Measurements from ENCODE around the gene RHBDL3.
"Not testable (repeated sequence)": the region's sequence is repeated elsewhere in the genome, so short reads cannot be mapped to it uniquely, and the experiment has no call there.

RHBDL3 gene

DNA sequence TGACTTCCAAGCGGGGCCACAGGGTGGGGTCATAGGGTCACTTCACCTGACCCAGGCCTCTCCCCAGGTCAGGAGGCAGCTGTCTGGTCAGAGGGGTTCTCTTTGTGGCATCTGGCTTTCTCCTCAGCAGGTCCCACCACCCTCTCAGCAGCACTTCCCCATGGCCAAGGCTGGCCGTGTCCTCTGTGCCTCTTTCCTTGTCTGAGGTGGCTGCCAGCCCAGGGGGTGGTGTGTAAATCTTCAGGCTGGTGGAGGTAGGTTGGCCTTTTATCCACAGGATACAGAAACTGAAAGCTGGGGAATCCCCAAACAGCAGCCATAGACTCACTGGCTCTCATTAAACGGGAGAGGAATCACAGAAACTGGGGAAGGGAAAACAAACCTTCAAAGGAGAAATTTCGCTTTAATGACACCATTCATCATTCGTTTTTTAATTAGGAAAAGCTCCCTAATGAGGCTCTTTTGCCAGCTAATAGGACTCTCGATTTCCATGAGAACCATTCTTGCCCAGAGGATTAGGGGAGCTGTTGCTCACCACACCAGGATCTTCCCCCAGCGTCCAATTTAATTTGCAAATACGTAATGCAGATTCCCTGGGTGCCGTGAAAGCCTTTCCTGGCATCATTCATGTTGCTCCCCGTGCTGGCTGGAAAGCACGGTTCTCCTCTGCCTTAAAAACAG is 58.3 kb downstream of the RHBDL3 start:
- no peak for DNase-seq (ENCODE audit: low read depth)

DNA sequence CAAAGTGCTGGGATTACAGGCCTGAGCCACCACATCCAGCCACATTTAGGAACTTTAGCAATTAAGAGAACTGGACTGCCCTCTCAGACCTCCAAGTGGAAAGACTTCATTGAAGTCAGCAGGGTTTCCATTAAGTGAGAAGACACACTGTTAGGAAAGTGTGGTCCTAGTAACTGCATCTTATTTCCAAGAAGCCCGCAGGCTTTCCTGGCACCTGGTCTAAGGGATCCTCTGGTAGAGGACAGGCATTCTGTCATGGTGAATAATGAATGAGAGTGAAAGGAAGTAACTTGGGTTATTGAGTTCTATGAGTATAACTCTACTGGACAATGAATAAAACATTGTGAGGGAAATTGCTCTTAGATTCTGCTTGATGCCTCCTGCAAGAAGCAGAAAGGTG is 62.3 kb downstream of the RHBDL3 start:
- no peak for DNase-seq (ENCODE audit: low read depth)

GRCh38 chr17:32330147-32330546 is 64.5 kb downstream of the RHBDL3 start:
- no peak for DNase-seq (ENCODE audit: low read depth)

GRCh38 chr17:32331243-32332040 is 65.8 kb downstream of the RHBDL3 start:
- DNase-seq (ENCODE audit: low read depth) = no peak

DNA sequence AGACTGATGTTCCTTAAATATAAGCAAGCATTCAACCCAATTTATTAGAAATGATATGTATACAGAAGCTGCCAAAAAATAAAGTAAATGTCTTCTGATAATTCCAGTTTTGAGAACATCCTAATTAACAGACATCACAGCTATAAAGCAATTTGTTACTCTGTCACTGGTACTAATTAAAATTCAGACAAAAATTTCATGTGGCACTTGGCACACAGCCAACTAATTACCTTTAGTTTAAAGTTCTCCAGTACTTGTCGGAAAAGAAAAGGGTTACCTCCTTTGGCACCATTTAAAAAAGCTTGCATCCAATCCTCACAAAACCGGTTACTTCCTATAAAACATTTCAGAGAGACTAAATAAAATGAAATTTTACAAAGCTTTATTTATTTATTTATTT is 67.6 kb downstream of the RHBDL3 start:
- DNase-seq (ENCODE audit: low read depth) = no peak

- DNase-seq (ENCODE audit: low read depth) = no peak
These were observed 69.4 kb downstream of the RHBDL3 start for GRCh38 chr17:32335046-32335445.

DNA sequence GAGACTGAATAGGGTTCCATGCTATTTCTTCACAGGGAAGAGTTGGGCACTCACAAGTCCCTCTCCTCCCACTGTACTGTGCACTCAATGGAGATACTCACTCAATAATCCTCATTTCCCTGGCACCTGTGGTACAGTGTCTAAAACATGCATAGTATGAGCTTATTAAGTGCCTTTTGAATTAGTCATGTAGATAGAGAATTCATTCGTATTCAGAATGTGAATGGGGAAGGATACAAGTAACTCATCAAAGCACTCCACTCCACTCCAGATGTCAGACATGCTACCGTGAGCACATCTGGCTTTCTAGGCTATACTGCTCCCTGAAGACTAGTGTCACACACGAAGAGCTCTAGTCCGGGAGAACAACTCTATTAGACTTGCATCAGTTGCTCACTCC is 70.1 kb downstream of the RHBDL3 start:
- no peak for DNase-seq (ENCODE audit: low read depth)

GRCh38 chr17:32341141-32341856 is 75.7 kb downstream of the RHBDL3 start:
- no peak for DNase-seq (ENCODE audit: low read depth)

- DNase-seq (ENCODE audit: low read depth) = peak; percentile 69
These were observed 76.4 kb downstream of the RHBDL3 start, which contains the start of gene C17orf75 for GRCh38 chr17:32341857-32342602. TSS of gene C17orf75 (minus strand) at chr17:32342173. CDS start at chr17:32342139, 34 bp downstream.

GRCh38 chr17:32342603-32343325 is 77.1 kb downstream of the RHBDL3 start:
- DNase-seq (ENCODE audit: low read depth) = no peak

DNA sequence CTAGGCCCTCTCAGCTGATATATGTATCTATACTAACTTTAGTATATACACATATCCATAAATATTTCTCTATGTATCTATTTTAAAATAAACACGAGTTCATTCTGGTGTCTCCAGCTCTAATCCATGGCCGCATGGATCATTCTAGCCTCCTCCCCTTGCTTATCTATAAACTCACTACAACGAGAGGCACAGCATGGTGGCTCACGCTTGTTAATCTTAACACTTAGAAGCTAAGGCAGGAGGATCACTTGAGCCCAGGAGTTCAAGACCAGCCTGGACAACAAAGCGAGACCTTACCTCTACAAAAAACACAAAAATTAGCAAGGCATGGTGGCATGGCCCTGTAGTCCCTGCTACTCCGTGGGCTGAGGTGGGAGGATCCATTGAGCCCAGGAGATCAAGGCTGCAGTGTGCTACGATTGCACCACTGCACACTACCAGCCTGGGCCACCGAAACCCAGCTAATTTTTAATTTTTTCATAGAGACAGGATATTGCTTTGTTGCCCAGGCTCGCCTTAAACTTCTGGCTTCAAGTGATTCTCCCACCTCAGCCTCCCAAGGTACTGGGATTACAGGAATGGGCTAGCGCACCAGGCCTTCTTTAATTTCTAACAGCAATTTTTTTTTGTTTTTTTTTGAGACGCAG is 80.4 kb downstream of the RHBDL3 start:
- DNase-seq (ENCODE audit: low read depth) = no peak

DNA sequence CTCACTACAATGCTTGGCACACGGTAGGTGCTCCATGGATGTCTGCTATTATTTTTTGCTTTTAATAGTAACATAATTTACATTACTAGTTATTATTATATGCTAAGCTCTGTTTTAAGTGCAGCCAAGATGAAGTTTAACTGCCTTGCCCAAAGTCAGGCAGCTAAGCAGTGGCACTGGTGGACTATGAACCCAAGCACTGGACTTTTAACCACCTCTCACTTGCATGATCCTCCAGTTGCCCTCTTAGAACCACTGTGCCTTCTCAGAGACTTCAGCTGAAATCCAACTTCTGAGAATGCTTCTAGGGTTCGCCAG is 82.8 kb downstream of the RHBDL3 start:
- DNase-seq (ENCODE audit: low read depth) = no peak

GRCh38 chr17:32349503-32349853 is 83.8 kb downstream of the RHBDL3 start:
- no peak for DNase-seq (ENCODE audit: low read depth)

DNA sequence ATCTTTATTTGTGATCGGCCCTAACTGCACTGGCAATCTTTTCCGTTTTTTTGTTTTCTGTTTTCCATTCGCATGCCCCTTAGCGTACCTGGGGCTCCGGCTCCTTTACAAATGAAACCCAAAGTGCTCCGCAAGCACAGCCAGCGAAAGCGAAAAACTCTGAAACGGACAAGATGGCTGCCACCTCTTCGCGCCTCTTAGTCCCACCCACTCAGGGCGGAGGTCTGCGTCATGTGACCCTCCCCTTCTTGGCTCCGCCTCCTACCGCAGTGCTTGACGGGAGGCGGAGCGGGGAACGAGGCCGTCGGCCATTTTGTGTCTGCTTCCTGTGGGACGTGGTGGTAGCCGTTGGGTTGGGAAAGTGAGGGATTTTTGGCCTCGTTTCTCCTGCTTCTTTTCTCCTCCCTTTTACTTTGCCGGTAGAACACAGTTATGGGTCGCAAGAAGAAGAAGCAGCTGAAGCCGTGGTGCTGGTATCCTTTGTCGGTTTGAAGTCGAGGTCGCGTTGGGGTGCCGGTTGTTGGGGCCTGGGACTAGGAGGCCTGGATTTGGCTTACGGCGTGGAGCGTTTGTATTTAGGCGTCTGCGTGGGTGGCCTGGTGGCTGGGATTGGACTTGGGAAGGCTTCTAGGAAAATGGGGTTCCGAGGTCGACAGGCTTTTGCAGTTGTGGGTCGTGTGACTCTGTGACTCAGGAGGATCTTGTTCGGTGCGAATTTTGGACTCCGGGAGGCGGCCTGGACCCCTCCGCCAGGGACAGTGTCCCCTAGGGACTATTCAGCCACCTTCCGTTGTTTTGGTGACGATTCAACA is 84.4 kb downstream of the RHBDL3 start, which contains the start of gene ZNF207:
ZNF207 (plus strand) TSS at position 304 of the 812 bp plus-strand sequence; CDS start at position 433, 129 bp downstream.
- DNase-seq (ENCODE audit: low read depth) = peak; percentile 88

DNA sequence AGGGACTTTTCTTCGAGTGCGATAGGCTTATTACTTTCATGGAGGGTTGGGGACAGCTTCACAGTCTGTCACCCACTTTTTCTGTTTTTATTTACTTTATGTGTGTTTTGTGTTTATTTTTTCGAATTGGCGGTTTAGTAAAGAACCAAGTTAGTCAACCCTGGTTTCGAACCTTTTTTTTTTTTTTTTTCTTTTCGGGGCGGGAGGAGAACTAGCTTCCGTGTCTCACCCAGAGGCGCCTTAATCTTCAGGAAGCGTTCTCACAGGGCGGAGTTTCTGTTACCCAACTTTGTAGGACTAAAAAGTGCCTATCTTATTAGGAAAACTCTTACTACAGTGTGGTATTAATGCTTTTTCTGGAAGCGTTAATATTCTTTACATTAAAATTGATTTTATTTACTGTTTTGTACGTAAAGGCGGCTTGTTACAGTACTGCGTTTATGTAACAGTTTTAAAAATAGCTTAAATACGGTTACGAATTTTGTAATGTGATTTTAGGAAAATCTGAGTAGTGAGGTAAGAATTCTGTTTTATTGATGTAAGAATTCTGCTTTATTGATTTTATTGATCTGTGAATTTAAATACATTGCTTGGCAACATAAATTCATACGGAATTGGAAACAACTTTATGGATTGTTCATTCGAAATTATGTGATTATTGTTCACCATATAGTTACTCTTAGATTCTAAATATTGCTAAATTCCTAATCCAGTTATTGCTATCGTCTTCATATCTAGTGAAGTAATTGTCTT is 85.2 kb downstream of the RHBDL3 start:
- DNase-seq (ENCODE audit: low read depth) = no peak

GRCh38 chr17:32352734-32353133 is 87.1 kb downstream of the RHBDL3 start:
- not testable (repeated sequence) for DNase-seq (ENCODE audit: low read depth)

DNA sequence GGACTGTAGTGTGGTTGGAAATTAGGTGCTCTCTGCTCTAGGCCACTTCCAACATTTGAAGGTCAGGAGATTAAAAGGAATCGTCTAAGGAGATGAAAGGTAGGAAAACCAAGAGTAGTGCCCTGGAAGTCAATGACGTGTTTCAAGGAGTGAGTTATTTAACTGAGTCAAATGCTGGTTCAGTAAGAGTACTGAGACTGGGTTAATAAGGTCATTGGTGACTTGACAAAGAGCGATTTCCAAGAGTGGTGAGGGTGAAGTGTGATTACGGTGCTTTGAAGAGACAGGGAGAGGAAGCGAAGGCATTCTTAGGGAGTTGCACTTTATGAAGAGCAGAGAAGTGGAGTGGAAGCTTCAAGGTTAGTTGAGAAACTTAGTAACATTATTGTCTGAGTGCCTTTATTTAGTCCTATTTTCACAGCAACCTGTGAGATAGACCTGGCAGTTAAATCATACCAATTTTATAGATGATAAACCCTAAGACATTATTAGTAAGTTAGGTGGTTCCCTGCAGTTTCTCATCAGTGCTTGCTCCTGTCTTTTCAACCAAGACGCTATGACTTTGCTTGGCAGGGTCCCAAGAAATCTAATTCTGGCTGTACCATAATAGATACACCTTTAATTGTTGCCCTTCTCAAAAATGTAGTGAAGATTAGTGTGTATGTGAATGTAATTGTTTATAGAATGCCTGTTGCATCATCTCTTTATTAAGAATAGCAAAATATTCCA is 90.2 kb downstream of the RHBDL3 start:
- no peak for DNase-seq (ENCODE audit: low read depth)

DNA sequence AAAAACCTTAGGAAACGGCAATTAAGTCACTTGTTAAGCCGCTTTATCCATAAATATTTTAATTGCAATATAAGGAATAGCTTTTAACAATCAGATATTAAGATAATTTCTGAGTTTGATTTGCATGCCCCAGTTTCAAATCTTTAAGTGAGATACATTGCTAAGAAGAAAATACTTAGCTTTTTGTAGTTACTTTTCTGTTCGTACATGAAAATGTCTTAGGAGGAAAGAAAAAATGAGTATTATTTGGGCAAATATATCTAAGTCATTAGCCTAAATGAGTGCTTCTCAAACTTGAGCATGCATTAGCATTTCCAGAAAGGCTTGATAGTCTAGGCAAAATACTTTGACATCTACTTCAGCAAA is 90.7 kb downstream of the RHBDL3 start:
- DNase-seq (ENCODE audit: low read depth) = no peak

DNA sequence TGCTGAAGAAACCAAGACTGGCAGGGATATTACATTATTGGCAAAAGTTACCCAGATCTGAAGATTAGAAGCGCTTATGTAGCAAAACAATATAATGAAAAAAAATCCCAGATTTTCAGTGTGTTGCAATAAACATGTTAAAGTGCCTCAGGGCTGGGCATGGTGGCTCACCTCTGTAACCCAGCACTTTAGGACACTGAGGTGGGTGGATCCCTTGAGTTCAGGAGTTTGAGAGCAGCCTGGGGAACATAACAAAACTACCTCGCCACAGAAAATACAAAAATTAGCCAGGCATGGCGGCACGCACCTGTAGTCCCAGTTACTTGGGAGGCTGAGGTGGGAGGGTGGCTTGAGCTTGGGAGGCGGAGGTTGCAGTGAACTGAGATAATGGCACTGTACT is 91.1 kb downstream of the RHBDL3 start:
- DNase-seq (ENCODE audit: low read depth) = no peak

Data from stimulated activated CD8-positive, alpha-beta memory T cell treated with anti-CD3 and anti-CD28 coated beads, Interleukin-4, amount 100 ng/mL, for 24 hours (primary cell).